Lung (tissue), 12 donors: Measurements from ENCODE around the gene APH1B. TPM values are rescaled to one million over a fixed set of nuclear protein-coding genes. Genes with fewer than 3 reads are reported as not detected.
"Not testable (repeated sequence)": the region's sequence is repeated elsewhere in the genome, so short reads cannot be mapped to it uniquely, and the experiment has no call there.

ENCODE experiments used
- ATAC-seq: fragments of 200-7000 bp; cut with Tn5 transposase; one replicate; pipeline ENCODE4 v1.9.1; 2020; ENCODE audit warnings: moderate number of reproducible peaks; ENCODE audit not compliant: insufficient read depth, low FRiP score
- DNase-seq, 3 donors: peaks; one replicate each; pipeline ENCODE4 v3.0.0-alpha.2; 2013 to 2017
- H3K27ac ChIP-seq, 2 donors: one replicate each; pipeline ENCODE4 v1.5.1; 2013; ENCODE audit warnings: mild to moderate bottlenecking in 2 of 2, moderate library complexity in 2 of 2, control low read depth in 1 of 2, inconsistent platforms in 1 of 2, low read depth in 1 of 2, low read length in 1 of 2
- H3K27me3 ChIP-seq, 3 donors: one replicate each; pipeline ENCODE4 v1.5.1; 2013; ENCODE audit warnings: low read length in 2 of 3; ENCODE audit not compliant: control insufficient read depth in 3 of 3, insufficient read depth in 3 of 3
- H3K36me3 ChIP-seq, 4 donors: one replicate each; pipeline ENCODE4 v1.5.1; 2013; ENCODE audit warnings: low read length in 4 of 4, mild to moderate bottlenecking in 1 of 4, moderate library complexity in 1 of 4; ENCODE audit not compliant: control insufficient read depth in 4 of 4, insufficient read depth in 4 of 4
- H3K4me1 ChIP-seq, 5 donors: one replicate each; pipeline ENCODE4 v1.5.1; 2013; ENCODE audit warnings: low read length in 5 of 5, mild to moderate bottlenecking in 2 of 5, moderate library complexity in 1 of 5; ENCODE audit not compliant: control insufficient read depth in 5 of 5, insufficient read depth in 5 of 5
- H3K4me3 ChIP-seq: one replicate; pipeline ENCODE4 v1.5.1; 2013; ENCODE audit warnings: mild to moderate bottlenecking, control low read depth, moderate library complexity
- H3K9ac ChIP-seq, 2 donors: one replicate each; pipeline ENCODE4 v1.5.1; 2013; ENCODE audit warnings: low read length in 2 of 2, control low read depth in 1 of 2; ENCODE audit not compliant: insufficient read depth in 1 of 2
- H3K9me3 ChIP-seq, 4 donors: one replicate each; pipeline ENCODE4 v1.5.1; 2013; ENCODE audit warnings: low read length in 3 of 4, mild to moderate bottlenecking in 1 of 4, moderate library complexity in 1 of 4; ENCODE audit not compliant: control insufficient read depth in 4 of 4, insufficient read depth in 3 of 4
- CTCF ChIP-seq: IDR thresholded peaks from 2 replicates; pipeline ENCODE4 v1.5.1; 2012; ENCODE audit warnings: mild to moderate bottlenecking; ENCODE audit errors: control extremely low read depth, extremely low read depth
- WGBS, 2 donors: extraction: QIAGEN DNeasy Blood & Tissue Kit; methylation state at CpG; one replicate each; pipeline ENCODE4 v1.1.7; 2013; 5-methylcytosine and 5-hydroxymethylcytosine counted together
- polyA plus RNA-seq, 2 donors: library from polyadenylated mRNA; stranded (reverse); fragments of 200-250 nt; gene quantifications; one replicate each; pipeline ENCODE4 v1.2.1, GENCODE V29; 2013
- total RNA-seq, 2 donors: library from RNA; depleted of rRNA in 1 of 2; stranded (reverse); fragments of >200 nt in 1 of 2; gene quantifications; one replicate each; pipeline ENCODE4 v1.2.1, GENCODE V29; 2014 to 2021
- donor health status: control.
- donor health status: control.
- donor health status: Bipolar disorder and iron deficiency.
- donor health status: healthy.
- donor health status: DM: yes; HTN: yes; CAD: no.

APH1B gene
- total and polyA plus RNA-seq, 4 donors: 17.5 to 29.9 (median 21.9) TPM

GRCh38 chr15:63233667-63234423, 43.6 kb upstream of the APH1B start:
- H3K36me3 ChIP-seq: no peaks in the 10 kb centered on the region
- H3K4me3 ChIP-seq: no peak overlapping the region
- H3K9ac ChIP-seq: peak overlapping the region in 1 of 2 donors; percentile 45
- ATAC-seq (peak; percentile 53), DNase-seq (peak; percentile 68 to 90 (median 89))
- WGBS, 2 donors: 46 to 55% methylated on average over 5 of the region's 5 CpGs
- peak overlapping the region; percentile 24 to 81 for H3K27ac ChIP-seq
- no peaks in the 10 kb centered on the region for H3K27me3 ChIP-seq
- no peaks in the 10 kb centered on the region for H3K9me3 ChIP-seq
- no peak for TF ChIP-seq CTCF
- peaks cover 8 to 43% (median 17%) of the 10 kb centered on the region in 5 donors for H3K4me1 ChIP-seq

GRCh38 chr15:63234451-63234870, 42.9 kb upstream of the APH1B start:
- Histone ChIP-seq H3K27me3 (no peaks in the 10 kb centered on the region), H3K36me3 (no peaks in the 10 kb centered on the region), H3K9ac (peak overlapping the region in 1 of 2 donors; percentile 77), H3K4me3 (no peak overlapping the region), H3K4me1 (peaks cover 10 to 43% (median 17%) of the 10 kb centered on the region in 5 donors), H3K27ac (peak overlapping the region; percentile 10 to 55), H3K9me3 (no peaks in the 10 kb centered on the region)
- ATAC-seq: peak; percentile 73
- WGBS, 2 donors: 30 to 33% methylated on average over 5 of the region's 5 CpGs
- no peak for TF ChIP-seq CTCF
- peak; percentile 71 to 96 (median 93) for DNase-seq

GRCh38 chr15:63236272-63236671, 41.1 kb upstream of the APH1B start:
- no peak overlapping the region for H3K9ac ChIP-seq
- DNase-seq (no peak), ATAC-seq (no peak)
- H3K4me3 ChIP-seq: no peak overlapping the region
- TF ChIP-seq CTCF: no peak
- no peaks in the 10 kb centered on the region for H3K9me3 ChIP-seq
- peaks cover 13 to 44% (median 26%) of the 10 kb centered on the region in 5 donors for H3K4me1 ChIP-seq
- no peaks in the 10 kb centered on the region for H3K27me3 ChIP-seq
- no peak overlapping the region for H3K27ac ChIP-seq
- no peaks in the 10 kb centered on the region for H3K36me3 ChIP-seq

GRCh38 chr15:63237086-63237485, 40.3 kb upstream of the APH1B start:
- not testable (repeated sequence) for ATAC-seq, DNase-seq, H3K27me3 ChIP-seq, H3K9me3 ChIP-seq, H3K4me3 ChIP-seq, H3K9ac ChIP-seq, H3K36me3 ChIP-seq, H3K27ac ChIP-seq
- 44 to 52% methylated on average over 1 of the region's 1 CpG for WGBS, 2 donors
- peaks cover 13 to 37% (median 26%) of the 10 kb centered on the region in 5 donors for H3K4me1 ChIP-seq
